DND-41 (cell line): Measurements from ENCODE around the gene SPEM1.
A peak's percentile ranks its signal among the peaks of the same experiment; 100 is the strongest.

Source experiments
- ATAC-seq: fragments of 200-7000 bp; cut with Tn5 transposase; 3 replicates; pipeline ENCODE4 v1.9.1; 2021; ENCODE audit warnings: low read depth; ENCODE audit not compliant: insufficient read depth
- DNase-seq: peaks from one replicate; pipeline ENCODE4 v3.0.0-alpha.2; 2020
- H2AFZ ChIP-seq: 2 replicates; pipeline ENCODE4 v1.6.0; 2012; ENCODE audit warnings: low read depth, low read length
- H3K27ac ChIP-seq: 2 replicates; pipeline ENCODE4 v1.5.1; 2012; ENCODE audit warnings: low read length, inconsistent platforms
- H3K27me3 ChIP-seq: fragments of 200-600 bp; sonication (generic); 2 replicates; pipeline ENCODE4 v1.6.0; 2012; ENCODE audit warnings: low read length, mild to moderate bottlenecking, inconsistent platforms; ENCODE audit not compliant: insufficient read depth, poor library complexity
- H3K36me3 ChIP-seq: 2 replicates; pipeline ENCODE4 v1.5.1; 2012; ENCODE audit warnings: low read length, inconsistent platforms; ENCODE audit not compliant: insufficient read depth
- H3K4me1 ChIP-seq: 2 replicates; pipeline ENCODE4 v1.5.1; 2012; ENCODE audit warnings: mild to moderate bottlenecking, low read length; ENCODE audit not compliant: insufficient read depth
- H3K4me2 ChIP-seq: 2 replicates; pipeline ENCODE4 v1.6.0; 2012; ENCODE audit warnings: mild to moderate bottlenecking, moderate library complexity, low read length, inconsistent platforms; ENCODE audit not compliant: insufficient read depth
- H3K4me3 ChIP-seq, 2 experiments: fragments of 200-600 bp in 1 of 2; shearing (Covaris generic) in 1 of 2; 2 replicates each; pipeline ENCODE4 v1.5.1; 2012 to 2016; ENCODE audit warnings: inconsistent platforms in 2 of 2, low read length in 2 of 2, mild to moderate bottlenecking in 2 of 2, low read depth in 1 of 2, moderate library complexity in 1 of 2
- H3K79me2 ChIP-seq: 2 replicates; pipeline ENCODE4 v1.6.0; 2012; ENCODE audit warnings: low read length, inconsistent platforms; ENCODE audit not compliant: insufficient read depth
- H3K9ac ChIP-seq: 2 replicates; pipeline ENCODE4 v1.6.0; 2012; ENCODE audit warnings: low read depth, mild to moderate bottlenecking, inconsistent platforms, low read length, moderate library complexity
- H3K9me3 ChIP-seq: 2 replicates; pipeline ENCODE4 v1.5.1; 2012; ENCODE audit warnings: low read length, moderate library complexity, mild to moderate bottlenecking, inconsistent platforms; ENCODE audit not compliant: insufficient read depth, severe bottlenecking
- H4K20me1 ChIP-seq: 2 replicates; pipeline ENCODE4 v1.6.0; 2012; ENCODE audit warnings: low read length; ENCODE audit not compliant: insufficient read depth
- CTCF ChIP-seq: IDR thresholded peaks from 2 replicates; pipeline ENCODE4 v1.5.1; 2012; ENCODE audit warnings: borderline replicate concordance, low read length, moderate library complexity, mild to moderate bottlenecking; ENCODE audit not compliant: poor library complexity, severe bottlenecking; ENCODE audit errors: extremely low read depth
- EZH2 ChIP-seq: IDR thresholded peaks from 3 replicates; pipeline ENCODE4 v1.6.1; 2012; ENCODE audit warnings: borderline replicate concordance, low read depth, mild to moderate bottlenecking, moderate library complexity, low read length, inconsistent platforms; ENCODE audit not compliant: severe bottlenecking

Gene SPEM1

GRCh38 chr17:7443499-7444485 is 23.7 kb downstream of the SPEM1 start:
- TF ChIP-seq EZH2 = no peak
- TF ChIP-seq CTCF = no peak
- Histone ChIP-seq H3K36me3 (no peaks in the 10 kb centered on the region), H3K9ac (no peak overlapping the region), H3K4me2 (0 out of 2 replicates have a peak overlapping the region, but pooled peaks have one; percentile 52), H3K4me3 (no peak overlapping the region), H3K9me3 (no peaks in the 10 kb centered on the region), H3K27ac (no peak overlapping the region), H2AFZ (no peak overlapping the region), H3K27me3 (peaks cover 2% of the 10 kb centered on the region), H4K20me1 (no peaks in the 10 kb centered on the region), H3K4me1 (peaks cover 12% of the 10 kb centered on the region), H3K79me2 (no peaks in the 10 kb centered on the region)
- DNase-seq (no peak), ATAC-seq (no peak)

GRCh38 chr17:7444682-7445618 is 24.8 kb downstream of the SPEM1 start, which contains the start of gene CHRNB1:
Gene CHRNB1, plus strand, starts transcription at chr17:7445061. Its CDS starts 67 bp downstream, at chr17:7445128.
- peak within 1 kb of the TSS in 1 of 2 experiments; percentile 40; a peak in 2 of 4 replicates for H3K4me3 ChIP-seq
- no peaks in the 10 kb centered on the region for H3K36me3 ChIP-seq
- peaks cover 12% of the 10 kb centered on the region for H3K4me1 ChIP-seq
- H3K27ac ChIP-seq = no peak within 1 kb of the TSS
- peak; percentile 60 for ATAC-seq
- peak within 1 kb of the TSS; percentile 52 for H3K4me2 ChIP-seq
- no peak for TF ChIP-seq EZH2
- no peak for TF ChIP-seq CTCF
- no peaks in the 10 kb centered on the region for H3K9me3 ChIP-seq
- DNase-seq = peak; percentile 39
- peaks cover 2% of the 10 kb centered on the region for H3K27me3 ChIP-seq
- peak within 1 kb of the TSS; percentile 39; the same call in 1 of the 2 replicates for H2AFZ ChIP-seq
- H3K79me2 ChIP-seq = no peaks in the 10 kb centered on the region
- peak within 1 kb of the TSS; percentile 37; the same call in 1 of the 2 replicates for H3K9ac ChIP-seq
- H4K20me1 ChIP-seq = no peaks in the 10 kb centered on the region

GRCh38 chr17:7445619-7445968 is 25.5 kb downstream of the SPEM1 start:
- Histone ChIP-seq H3K9ac (no peak overlapping the region), H3K4me3 (no peak overlapping the region)

More at GRCh38 chr17:7445619-7445968, 25.5 kb downstream of the SPEM1 start:
- Histone ChIP-seq H3K36me3 (no peaks in the 10 kb centered on the region), H3K27ac (no peak overlapping the region), H4K20me1 (no peaks in the 10 kb centered on the region), H2AFZ (no peak overlapping the region; the same call in 1 of the 2 replicates), H3K27me3 (peaks cover 2% of the 10 kb centered on the region), H3K4me2 (peak overlapping the region; percentile 52; the same call in 1 of the 2 replicates), H3K79me2 (no peaks in the 10 kb centered on the region), H3K4me1 (peaks cover 12% of the 10 kb centered on the region), H3K9me3 (no peaks in the 10 kb centered on the region)
- TF ChIP-seq EZH2 = no peak
- TF ChIP-seq CTCF = no peak
- peak; percentile 29; the same call in 1 of the 3 replicates for ATAC-seq
- DNase-seq = no peak
